ENCODE results near the gene PTPRN2.

PTPRN2 gene

DNA sequence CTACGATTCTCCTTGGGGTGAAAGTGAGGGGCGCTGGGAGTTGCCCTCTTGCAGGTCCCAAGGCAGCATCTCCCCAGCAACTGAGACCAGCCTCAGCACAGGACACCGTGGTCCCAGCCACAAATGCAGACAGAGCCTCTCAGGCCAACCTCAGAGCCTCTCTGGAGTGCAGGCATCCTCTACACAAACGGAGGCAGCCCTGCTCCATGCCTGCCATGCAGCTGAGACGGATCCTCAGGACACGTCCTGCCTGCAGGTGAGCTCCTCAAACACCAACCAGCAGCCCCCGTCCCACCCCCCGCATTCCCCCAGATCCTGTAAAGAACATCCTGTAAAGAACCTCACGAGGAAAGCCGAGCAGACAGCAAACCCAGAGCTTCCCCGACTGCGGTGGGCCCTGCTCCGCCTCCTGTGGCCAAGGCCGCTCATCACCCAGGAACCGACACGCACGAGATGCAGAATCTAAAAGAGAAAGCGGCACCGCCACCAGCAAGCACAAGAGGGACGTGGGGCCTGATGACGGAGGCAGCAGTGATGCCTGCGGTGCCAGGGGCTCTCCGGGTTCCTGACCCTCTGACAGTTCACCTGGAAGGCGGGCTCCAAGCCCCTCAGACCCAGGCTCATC is 186.9 kb downstream of the PTPRN2 start:
- TF ChIP-seq CTCF (IDR thresholded peaks at IDR 0.05; ENCODE audit: low read depth, low read length, missing control alignments) = no peak
- in situ Hi-C loops (cut with HindIII; ENCODE audit: low sequenced_read_pairs) = no loop called here
- no peak overlapping the region for H3K4me3 ChIP-seq (ENCODE audit: low read depth, low read length)
- no peak for DNase-seq (ENCODE audit: low read depth)

DNA sequence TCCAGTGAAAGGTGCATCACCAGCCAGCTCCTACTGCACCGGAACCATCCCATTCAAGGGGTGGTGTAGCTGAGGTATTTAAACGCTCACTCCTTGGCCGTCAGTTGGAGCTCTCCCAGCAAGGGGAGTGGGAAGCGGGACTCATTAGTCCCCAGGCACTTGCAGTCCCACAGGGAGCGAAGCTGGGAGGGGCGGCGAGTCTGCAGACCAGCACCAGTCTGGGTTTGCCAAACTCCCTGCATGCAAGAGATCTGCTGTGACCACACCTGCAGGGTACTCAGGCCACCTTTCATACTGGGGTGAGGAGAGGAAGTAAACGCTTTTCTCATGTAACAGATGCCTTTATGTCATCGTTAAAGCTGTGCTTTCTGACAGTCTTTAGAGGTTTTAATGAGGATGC is 187.9 kb downstream of the PTPRN2 start:
- DNase-seq (ENCODE audit: low read depth) = no peak
- in situ Hi-C loops (cut with HindIII; ENCODE audit: low sequenced_read_pairs) = no loop called here
- no peak overlapping the region for H3K4me3 ChIP-seq (ENCODE audit: low read depth, low read length)
- no peak for TF ChIP-seq CTCF (IDR thresholded peaks at IDR 0.05; ENCODE audit: low read depth, low read length, missing control alignments)

GRCh38 chr7:158398750-158399149 is 188.9 kb downstream of the PTPRN2 start:
- no peak for TF ChIP-seq CTCF (IDR thresholded peaks at IDR 0.05; ENCODE audit: low read depth, low read length, missing control alignments)
- H3K4me3 ChIP-seq (ENCODE audit: low read depth, low read length) = no peak overlapping the region
- in situ Hi-C loops (cut with HindIII; ENCODE audit: low sequenced_read_pairs) = no loop called here
- no peak for DNase-seq (ENCODE audit: low read depth)

DNA sequence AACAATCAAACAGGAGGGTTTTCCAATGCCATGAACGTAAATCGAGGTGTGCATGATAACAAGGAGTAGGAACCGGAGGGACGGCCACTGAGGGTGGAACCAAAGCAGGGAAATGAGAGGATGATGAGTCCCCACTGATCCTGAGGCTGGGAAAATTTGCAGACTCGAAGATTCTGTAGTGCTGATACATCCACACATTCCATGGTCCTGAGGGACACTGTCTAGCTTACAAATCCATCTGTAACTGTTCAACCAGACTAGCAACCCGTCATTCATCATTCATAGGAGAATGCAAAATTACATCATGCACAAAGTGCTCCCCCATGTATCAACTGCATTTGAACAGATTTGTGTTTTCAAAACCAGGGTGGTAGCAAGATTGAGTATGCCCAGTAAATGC is 189.7 kb downstream of the PTPRN2 start:
- TF ChIP-seq CTCF (IDR thresholded peaks at IDR 0.05; ENCODE audit: low read depth, low read length, missing control alignments) = no peak
- in situ Hi-C loops (cut with HindIII; ENCODE audit: low sequenced_read_pairs) = no loop called here
- no peak overlapping the region for H3K4me3 ChIP-seq (ENCODE audit: low read depth, low read length)
- no peak for DNase-seq (ENCODE audit: low read depth)

DNA sequence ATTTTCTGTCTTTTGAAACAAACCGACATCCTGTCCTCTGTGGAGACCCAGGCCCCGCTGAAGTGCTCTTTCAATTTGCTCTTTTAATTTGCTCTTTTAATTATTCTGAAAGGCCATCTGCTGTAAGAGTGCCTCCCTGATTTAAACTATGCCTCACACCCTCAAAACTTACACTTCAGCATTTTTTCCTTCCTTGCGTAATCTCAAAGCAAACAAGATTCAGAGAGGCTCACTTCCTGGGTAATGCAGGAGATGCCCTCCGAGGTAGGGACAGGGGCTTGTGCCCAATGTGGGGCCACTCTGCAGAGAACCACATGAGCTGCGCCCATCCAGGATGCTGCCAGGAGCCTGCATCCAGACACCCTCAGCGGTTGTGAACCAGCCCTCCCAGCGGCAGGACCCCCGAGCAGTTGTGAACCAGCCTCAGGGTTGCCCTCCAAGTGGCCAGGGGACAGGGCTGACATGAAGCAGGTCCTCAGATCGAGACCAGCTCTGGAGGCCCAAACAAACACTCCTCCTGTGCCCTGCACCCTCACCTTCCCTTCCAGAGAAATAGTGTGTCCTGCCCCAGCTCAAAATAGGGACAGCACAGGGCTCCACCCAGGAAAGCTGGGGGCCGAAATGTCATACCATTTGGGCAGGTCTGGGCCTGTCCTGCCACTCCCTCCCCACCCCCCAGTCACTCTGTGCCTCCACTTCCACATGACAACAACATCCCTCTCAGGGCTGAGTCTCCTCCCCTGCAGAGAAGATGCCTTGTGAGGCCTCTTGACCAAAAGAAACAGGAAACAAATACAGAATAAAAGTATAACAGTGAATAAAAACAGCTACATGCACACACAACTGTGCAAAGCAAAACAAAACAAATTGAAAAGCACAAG is 190.4 kb downstream of the PTPRN2 start:
- TF ChIP-seq CTCF (IDR thresholded peaks at IDR 0.05; ENCODE audit: low read depth, low read length, missing control alignments) = no peak
- no peak overlapping the region for H3K4me3 ChIP-seq (ENCODE audit: low read depth, low read length)
- DNase-seq (ENCODE audit: low read depth) = no peak
- in situ Hi-C loops (cut with HindIII; ENCODE audit: low sequenced_read_pairs) = no loop called here

DNA sequence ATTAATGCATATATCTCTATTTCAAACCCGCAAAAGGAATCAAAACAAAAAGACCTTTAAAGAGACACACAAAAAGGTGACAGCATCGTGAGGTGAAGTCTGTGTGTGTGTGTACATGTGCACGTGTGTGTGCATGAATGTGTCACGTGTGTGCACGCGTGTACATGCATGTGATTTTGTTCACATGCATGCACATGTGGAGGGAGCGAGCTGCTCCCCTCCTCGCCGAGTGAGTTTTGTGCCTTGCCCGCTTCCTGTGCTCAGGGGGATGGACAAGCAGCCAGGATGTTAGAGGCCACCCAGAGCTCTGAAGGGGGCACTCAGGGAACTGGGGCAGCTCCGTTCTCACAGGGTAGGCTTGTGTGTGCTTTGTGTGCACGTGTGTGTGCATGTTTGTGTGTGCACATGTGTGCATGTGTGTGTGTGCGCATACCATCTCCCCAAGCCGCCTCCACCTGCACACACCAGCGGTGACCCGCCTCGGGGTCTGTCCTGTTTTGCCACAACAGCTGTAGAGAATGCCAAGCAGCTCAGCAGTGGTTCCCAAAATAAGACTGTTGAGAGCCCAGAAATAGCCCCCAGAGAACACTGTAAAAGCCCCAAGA is 191.2 kb downstream of the PTPRN2 start:
- no peak overlapping the region for H3K4me3 ChIP-seq (ENCODE audit: low read depth, low read length)
- in situ Hi-C loops (cut with HindIII; ENCODE audit: low sequenced_read_pairs) = no loop called here
- no peak for TF ChIP-seq CTCF (IDR thresholded peaks at IDR 0.05; ENCODE audit: low read depth, low read length, missing control alignments)
- no peak for DNase-seq (ENCODE audit: low read depth)

Data from astrocyte of the cerebellum (primary cell).